GM18868 (cell line): ENCODE data around the gene SLC25A18.
"Not testable (repeated sequence)": the region's sequence is repeated elsewhere in the genome, so short reads cannot be mapped to it uniquely, and the experiment has no call there.

ENCODE experiments used
- ATAC-seq: cut with Tn5 transposase; IDR thresholded peaks from one replicate; pipeline ENCODE4 v1.9.1; 2021; ENCODE audit warnings: mild to moderate bottlenecking, moderate library complexity; ENCODE audit not compliant: unreplicated experiment

SLC25A18 gene

GRCh38 chr22:17603668-17604067 is 40.4 kb downstream of the SLC25A18 start:
- no peak for ATAC-seq

- ATAC-seq, result no peak
Measured at GRCh38 chr22:17606496-17606895, 43.2 kb downstream of the SLC25A18 start.

GRCh38 chr22:17607891-17608521 is 44.7 kb downstream of the SLC25A18 start:
- ATAC-seq, result no peak

- ATAC-seq, result no peak
Measured at GRCh38 chr22:17612057-17612456, 48.8 kb downstream of the SLC25A18 start.

GRCh38 chr22:17613280-17613679 is 50.0 kb downstream of the SLC25A18 start:
- no peak for ATAC-seq

GRCh38 chr22:17627961-17628405 is 64.7 kb downstream of the SLC25A18 start:
- no peak for ATAC-seq

GRCh38 chr22:17628406-17629172 is 65.3 kb downstream of the SLC25A18 start, which contains the start of gene ATP6V1E1:
Gene ATP6V1E1, minus strand, starts transcription at chr22:17628749. Its CDS starts 114 bp downstream, at chr22:17628635.
- ATAC-seq, result peak; percentile 100

GRCh38 chr22:17629173-17629489 is 65.8 kb downstream of the SLC25A18 start:
- no peak for ATAC-seq

GRCh38 chr22:17629641-17630040 is 66.3 kb downstream of the SLC25A18 start:
- ATAC-seq, result no peak

- ATAC-seq, result no peak
Measured at GRCh38 chr22:17631076-17631565, 67.8 kb downstream of the SLC25A18 start.

- ATAC-seq, result no peak
Measured at GRCh38 chr22:17633217-17633997, 70.1 kb downstream of the SLC25A18 start.

- ATAC-seq, result no peak
Measured at GRCh38 chr22:17633998-17634323, 70.7 kb downstream of the SLC25A18 start.

GRCh38 chr22:17634696-17635095 is 71.4 kb downstream of the SLC25A18 start:
- no peak for ATAC-seq

GRCh38 chr22:17636850-17637249 is 73.6 kb downstream of the SLC25A18 start:
- ATAC-seq, result not testable (repeated sequence)

- ATAC-seq, result no peak
Measured at GRCh38 chr22:17637490-17638181, 74.3 kb downstream of the SLC25A18 start.

- ATAC-seq, result no peak
Measured at GRCh38 chr22:17638182-17638431, 74.8 kb downstream of the SLC25A18 start.

- peak; percentile 95 for ATAC-seq
Measured at GRCh38 chr22:17638432-17639246, 75.3 kb downstream of the SLC25A18 start, which contains the start of gene BCL2L13. Gene BCL2L13, plus strand, starts transcription at chr22:17638757. Its CDS starts 16,955 bp downstream, at chr22:17655712.

GRCh38 chr22:17639247-17639741 is 76.0 kb downstream of the SLC25A18 start:
- ATAC-seq, result no peak
